IPS-11a (cell line): Measurements from ENCODE around the gene KAT14.
"Not testable (repeated sequence)": the region's sequence is repeated elsewhere in the genome, so short reads cannot be mapped to it uniquely, and the experiment has no call there.

Experiments
- H3K4me3 ChIP-seq: one replicate; pipeline ENCODE4 v1.5.1; 2013; ENCODE audit warnings: low read depth, low read length, control low read depth

The KAT14 gene

GRCh38 chr20:18137412-18138265, at the start of gene KAT14, which contains the start of gene PET117:
Gene KAT14 (plus strand): TSS chr20:18137863. CDS start chr20:18142661, 4,798 bp downstream.
Gene PET117 (plus strand): TSS chr20:18137863. CDS start chr20:18137956, 93 bp downstream.
- H3K4me3 ChIP-seq, result peak within 1 kb of the TSS; percentile 92

DNA sequence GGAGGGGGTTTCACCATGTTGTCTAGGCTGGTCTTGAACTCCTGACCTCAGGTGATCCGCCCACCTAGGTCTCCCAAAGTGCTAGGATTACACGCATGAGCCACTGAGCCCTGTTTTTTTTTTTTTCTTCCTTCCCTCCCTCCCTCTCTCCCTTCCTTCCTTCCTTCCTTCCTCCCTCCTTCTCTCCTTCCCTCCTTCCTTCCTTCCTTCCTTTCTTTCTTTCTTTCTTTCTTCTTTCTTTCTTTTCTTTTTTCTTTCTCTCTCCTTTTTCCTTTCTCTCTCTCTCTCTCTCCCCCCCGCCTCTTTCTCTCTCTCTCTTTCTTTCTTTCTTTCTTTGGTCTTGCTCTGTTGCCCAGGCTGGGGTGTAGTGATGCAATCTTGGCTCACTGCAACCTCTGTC, 49.4 kb upstream of the KAT14 start:
- not testable (repeated sequence) for H3K4me3 ChIP-seq

GRCh38 chr20:18088841-18089240, 48.8 kb upstream of the KAT14 start:
- H3K4me3 ChIP-seq, result not testable (repeated sequence)

GRCh38 chr20:18090044-18090443, 47.6 kb upstream of the KAT14 start:
- H3K4me3 ChIP-seq, result no peak overlapping the region

GRCh38 chr20:18090477-18090876, 47.2 kb upstream of the KAT14 start:
- H3K4me3 ChIP-seq, result no peak overlapping the region

- H3K4me3 ChIP-seq, result no peak overlapping the region
These were observed 46.0 kb upstream of the KAT14 start for GRCh38 chr20:18091623-18092022.

DNA sequence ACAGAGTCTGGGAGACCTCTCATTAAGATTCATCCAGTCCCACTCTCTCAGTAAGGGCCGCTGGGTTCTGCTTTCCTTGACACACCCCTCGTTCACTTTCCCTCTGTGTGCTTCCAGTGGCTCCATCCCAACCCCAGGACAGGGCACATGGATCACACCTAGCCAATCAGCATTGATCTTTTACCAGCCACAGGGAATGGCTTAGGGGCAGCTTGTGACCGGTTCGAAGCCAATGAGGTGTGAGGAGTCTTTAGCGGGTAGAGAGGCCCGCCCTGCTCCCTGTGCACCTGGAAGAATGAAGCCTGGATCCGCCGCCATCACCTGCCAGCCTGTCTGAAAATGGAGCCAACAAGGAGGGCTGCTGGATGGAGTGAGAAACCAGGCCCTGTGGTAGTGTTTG, 44.8 kb upstream of the KAT14 start:
- no peak overlapping the region for H3K4me3 ChIP-seq

DNA sequence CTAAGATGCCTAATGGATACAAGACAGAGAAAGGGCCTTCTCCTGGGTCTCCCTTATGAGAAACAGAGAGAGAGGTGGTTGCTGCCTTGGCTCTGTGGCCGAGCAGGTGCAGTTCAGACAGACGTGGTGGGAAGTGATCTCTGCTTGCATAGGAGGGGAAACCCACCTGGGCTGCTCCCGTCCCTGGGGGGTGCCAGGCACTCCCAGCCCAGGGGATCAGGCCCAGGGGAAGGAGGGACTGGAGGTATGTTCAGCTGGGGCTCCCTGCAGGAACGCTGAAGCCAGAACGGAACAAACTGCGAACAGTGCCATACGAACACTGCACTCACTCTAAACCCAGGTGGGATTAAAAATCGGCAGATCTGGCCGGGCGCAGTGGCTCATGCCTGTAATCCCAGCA, 44.3 kb upstream of the KAT14 start:
- H3K4me3 ChIP-seq, result no peak overlapping the region

DNA sequence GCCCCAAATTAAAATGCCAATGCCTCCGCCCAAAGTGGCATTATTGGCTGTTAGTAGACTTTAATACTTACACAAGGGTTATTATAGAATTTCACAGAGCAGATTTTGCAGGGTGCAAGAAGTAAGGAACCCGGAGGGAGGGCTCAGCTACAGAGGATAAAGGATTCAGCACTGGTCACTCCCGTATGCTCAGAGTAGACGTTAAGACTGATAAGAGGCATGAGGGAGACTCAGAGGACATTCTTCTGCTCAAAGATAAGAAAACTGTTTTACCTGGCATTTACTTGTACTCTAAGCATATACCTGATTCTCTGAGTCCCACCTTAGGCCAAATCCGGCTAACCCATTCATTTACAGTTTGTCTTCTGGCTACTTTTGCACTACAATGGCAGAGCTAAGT, 43.5 kb upstream of the KAT14 start:
- H3K4me3 ChIP-seq, result no peak overlapping the region

DNA sequence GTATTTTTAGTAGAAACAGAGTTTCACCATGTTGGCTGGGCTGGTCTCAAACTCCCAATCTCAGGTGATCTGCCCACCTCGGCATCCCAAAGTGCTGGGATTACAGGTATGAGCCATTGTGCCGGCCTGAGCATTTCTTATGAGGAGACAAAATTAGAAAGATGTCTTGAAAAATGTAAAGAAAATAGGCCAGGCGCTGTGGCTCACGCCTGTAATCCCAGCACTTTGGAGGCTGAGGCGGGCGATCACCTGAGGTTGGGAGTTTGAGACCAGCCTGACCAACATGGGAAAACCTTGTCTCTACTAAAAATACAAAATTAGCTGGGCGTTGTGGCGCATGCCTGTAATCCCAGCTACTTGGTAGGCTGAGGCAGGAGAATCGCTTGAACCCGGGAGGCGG, 37.1 kb upstream of the KAT14 start:
- H3K4me3 ChIP-seq, result not testable (repeated sequence)

GRCh38 chr20:18101125-18101810, 36.4 kb upstream of the KAT14 start:
- no peak overlapping the region for H3K4me3 ChIP-seq

DNA sequence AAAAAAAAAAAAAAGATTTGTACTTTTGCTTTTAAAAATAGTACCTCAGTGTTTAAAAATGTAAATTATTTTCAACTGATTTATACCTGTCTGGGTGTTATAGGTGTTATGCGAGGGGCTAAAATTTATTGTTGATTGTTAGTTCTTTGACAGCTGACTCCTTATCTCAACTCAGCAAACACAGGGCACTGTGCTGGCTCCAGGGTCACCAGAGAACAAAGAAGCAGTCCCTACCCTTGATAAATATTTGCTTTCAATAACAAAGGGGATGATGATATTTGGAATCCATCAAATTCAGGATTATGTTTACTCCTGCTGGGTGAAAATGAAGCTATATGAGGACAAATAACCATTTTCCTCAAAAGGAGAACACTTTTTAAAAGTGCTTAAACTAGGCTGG, 34.2 kb upstream of the KAT14 start:
- H3K4me3 ChIP-seq, result no peak overlapping the region

DNA sequence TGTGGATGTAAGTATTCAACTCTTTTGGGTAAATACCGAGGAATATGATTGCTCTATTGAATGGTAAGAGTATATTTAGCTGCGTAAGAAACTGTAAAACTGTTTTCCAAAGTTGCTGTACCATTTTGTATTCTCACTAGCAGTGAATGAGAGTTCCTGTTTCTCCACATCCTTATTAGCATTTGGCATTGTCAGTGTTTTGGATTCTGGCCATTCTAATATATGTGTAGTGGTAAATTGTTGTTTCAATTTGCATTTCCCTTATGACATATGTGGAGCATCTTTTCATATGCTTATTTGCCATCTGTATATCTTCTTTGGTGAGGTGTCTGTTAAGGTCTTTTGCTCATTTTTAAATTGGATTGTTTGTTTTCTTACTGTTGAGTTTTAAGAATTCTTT, 29.3 kb upstream of the KAT14 start:
- H3K4me3 ChIP-seq, result no peak overlapping the region

DNA sequence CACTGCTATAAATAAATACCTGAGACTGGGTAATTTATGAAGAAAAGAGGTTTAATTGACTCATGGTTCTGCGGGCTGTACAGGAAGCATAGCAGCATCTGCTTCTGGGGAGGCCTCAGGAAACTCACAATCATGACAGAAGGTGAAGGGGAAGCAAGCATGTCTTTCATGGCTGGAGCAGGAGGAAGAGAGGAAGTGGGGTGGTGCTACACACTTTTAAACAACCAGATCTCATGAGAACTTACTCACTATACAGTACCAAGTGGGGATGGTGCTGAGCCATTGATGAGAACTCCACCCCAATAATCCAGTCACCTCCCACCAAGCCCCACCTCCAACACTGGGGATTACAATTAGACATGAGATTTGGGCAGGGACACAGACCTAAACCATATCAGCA, 9.1 kb upstream of the KAT14 start:
- H3K4me3 ChIP-seq, result not testable (repeated sequence)

GRCh38 chr20:18132663-18133062, 5.0 kb upstream of the KAT14 start:
- no peak overlapping the region for H3K4me3 ChIP-seq

DNA sequence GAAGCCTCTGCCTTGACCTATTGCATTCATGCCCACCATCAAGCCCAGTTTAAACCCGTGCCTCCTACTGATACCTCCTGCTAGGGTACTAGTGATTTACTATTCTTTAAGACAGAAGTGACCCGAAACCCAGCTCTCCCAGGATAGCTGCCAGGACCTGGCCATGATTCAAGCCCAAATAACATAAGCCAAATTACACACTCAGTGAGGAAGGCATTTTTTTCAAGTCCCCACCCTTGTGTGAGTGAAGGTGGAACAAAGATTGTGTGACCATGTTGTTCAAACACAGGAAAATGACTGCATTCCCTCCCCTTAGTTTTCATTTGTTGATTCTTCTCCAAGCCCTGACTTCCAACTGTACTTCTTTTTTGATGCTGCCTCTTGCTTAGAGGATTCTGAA, 3.7 kb upstream of the KAT14 start:
- H3K4me3 ChIP-seq, result no peak overlapping the region

- peak overlapping the region; percentile 92 for H3K4me3 ChIP-seq
These were observed 561 bp downstream of the KAT14 start for GRCh38 chr20:18138266-18138582.

DNA sequence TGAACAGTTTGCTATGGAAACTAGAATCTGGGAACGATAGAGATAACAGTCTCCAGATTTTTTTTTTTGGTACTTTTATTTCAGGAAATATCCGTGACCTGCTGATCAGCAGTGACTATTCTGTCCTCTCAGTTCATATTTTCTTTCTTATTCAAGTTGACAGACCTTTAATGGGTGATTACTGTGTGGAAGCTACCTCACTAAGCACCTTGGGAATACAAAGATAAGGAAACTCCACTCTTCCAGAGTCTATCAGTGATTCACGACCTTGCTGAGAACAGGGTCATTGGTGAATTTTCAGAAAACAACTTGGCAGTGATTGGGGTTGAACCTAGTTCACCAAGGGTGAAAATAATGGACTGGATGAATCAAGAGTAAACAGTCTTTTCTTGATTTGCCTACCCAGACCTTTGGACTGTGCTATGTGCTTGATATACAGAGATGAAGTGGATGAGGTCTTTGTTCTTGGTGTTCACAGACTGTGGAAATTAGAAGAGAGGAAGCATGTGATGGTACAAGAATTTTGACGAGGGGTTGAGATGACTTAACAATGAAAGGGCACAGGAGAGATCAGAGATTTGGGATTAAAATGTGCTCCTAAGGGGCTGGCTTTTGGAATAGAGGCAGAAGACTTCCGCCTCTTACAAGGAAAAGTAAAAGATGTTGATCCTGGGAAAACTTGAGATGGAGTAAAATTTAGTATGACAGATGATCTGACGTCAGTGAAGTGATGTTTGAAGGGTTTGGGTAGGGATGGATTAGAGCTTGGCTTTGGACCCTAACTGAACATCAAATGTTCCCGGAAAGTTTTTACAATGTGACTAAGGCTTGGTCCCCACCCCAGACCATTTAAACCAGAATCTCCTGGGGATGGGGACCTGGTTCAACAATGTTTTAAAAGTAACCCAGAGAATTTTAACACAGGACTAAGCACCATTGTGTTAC, 1.2 kb downstream of the KAT14 start:
- H3K4me3 ChIP-seq, result peak overlapping the region; percentile 92

DNA sequence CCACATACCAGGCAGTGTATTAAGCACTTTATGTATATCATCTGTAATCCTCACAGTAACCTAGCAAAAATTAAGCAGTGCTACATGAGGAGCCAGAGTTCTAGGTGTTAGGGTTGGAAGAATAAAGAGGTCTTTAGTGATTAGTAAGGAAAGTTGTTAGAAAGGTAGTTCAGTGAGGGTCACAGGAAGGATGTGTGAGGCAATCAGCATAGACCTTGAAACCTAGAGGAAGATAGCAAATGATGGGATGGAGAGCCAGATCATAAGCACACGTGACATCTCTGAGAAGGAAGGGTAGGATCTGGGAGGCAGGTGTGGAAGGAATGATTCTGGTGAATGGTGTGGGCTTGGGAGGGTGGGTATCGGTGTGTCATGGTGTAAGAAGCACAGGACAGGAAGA, 2.2 kb downstream of the KAT14 start:
- H3K4me3 ChIP-seq, result no peak overlapping the region

DNA sequence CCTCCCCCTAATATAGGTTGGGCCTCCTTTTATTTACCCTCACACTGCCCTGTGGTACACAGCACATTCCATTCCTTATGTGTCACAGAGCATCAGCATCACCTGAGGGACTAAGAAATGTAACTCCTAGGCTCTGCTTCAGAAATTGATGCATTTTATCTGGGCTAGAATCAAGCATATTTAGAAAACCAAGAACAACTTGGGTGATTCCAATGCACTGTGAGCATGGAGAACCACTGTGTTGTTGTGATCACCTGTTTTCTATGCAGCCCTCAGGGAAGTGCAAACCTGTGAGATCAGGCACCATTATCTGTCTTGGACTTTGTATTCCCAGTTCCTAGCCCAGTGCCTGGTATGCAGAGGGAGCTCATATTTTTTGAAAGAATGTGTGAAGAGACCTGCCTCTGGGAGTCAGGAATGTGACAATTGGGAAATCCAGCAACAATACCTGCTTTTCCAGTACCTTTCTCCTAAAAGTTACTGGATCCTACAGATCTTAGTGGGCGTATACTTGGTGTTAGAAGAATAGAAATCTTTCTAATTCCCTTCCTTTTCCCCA, 7.0 kb downstream of the KAT14 start:
- no peak overlapping the region for H3K4me3 ChIP-seq

DNA sequence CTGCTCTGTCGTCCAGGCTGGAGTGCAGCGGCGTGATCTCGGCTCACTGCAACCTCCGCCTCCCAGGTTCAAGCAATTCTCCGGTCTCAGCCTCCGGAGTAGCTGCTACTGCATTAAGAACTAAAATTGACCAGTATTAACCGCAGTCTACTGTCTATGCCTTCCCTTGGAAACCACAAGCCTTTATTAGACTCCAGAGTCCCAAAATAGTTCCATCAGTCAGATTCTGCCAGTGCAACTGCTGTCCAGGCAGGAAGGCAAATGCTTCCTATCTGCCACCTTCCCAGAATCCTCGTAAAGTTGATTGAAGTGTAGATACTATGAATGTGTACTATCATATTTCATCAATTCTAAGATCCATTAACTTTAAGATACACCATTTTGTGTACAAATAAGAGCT, 16.7 kb downstream of the KAT14 start:
- no peak overlapping the region for H3K4me3 ChIP-seq
